HepG2 (cell line): ENCODE data around the gene COASY. TPM values are rescaled to one million over a fixed set of nuclear protein-coding genes. Genes with fewer than 3 reads are reported as not detected.

ENCODE experiments used
- ETV5 ChIP-seq: IDR thresholded peaks from 2 replicates; pipeline ENCODE4 v1.6.1; 2018; ENCODE audit warnings: missing biosample characterization, missing genetic modification reagents, inconsistent platforms, borderline replicate concordance
- FIP1L1 ChIP-seq: fragments of 200-400 bp; formaldehyde crosslinking; IDR thresholded peaks from 2 replicates; pipeline ENCODE4 v1.6.1; 2018; ENCODE audit warnings: low read depth, mild to moderate bottlenecking, low read length, moderate library complexity, borderline replicate concordance; ENCODE audit not compliant: insufficient read depth
- HINFP ChIP-seq: sonication (generic); formaldehyde crosslinking; IDR thresholded peaks from 2 replicates; pipeline ENCODE4 v1.4.0; 2020; ENCODE audit warnings: low read depth, mild to moderate bottlenecking, missing genetic modification reagents
- NCOR1 ChIP-seq: fragments of 200-600 bp; sonication (generic); IDR thresholded peaks from 2 replicates; pipeline ENCODE4 v1.7.0; 2017; ENCODE audit warnings: antibody characterized with exemption, low read length, borderline replicate concordance
- SMARCE1 ChIP-seq: fragments of 450-650 bp; IDR thresholded peaks from 2 replicates; pipeline ENCODE4 v1.6.1; 2017; ENCODE audit warnings: borderline replicate concordance
- TEF ChIP-seq: sonication (generic); formaldehyde crosslinking; IDR thresholded peaks from 2 replicates; pipeline ENCODE4 v1.5.0; 2020; ENCODE audit warnings: missing genetic modification reagents
- TFE3 ChIP-seq: IDR thresholded peaks from 2 replicates; pipeline ENCODE4 v1.6.1; 2016
- ZBTB20 ChIP-seq: sonication (generic); formaldehyde crosslinking; IDR thresholded peaks from 2 replicates; pipeline ENCODE4 v1.8.1; 2023; ENCODE audit warnings: missing genetic modification reagents, low read depth, mild to moderate bottlenecking, borderline replicate concordance
- ZBTB40 ChIP-seq, 2 experiments: fragments of 450-650 bp in 1 of 2; sonication (generic) in 1 of 2; formaldehyde crosslinking in 1 of 2; IDR thresholded peaks; 2 replicates each; pipeline versions ENCODE4 v1.6.1 to v1.8.0; 2016 to 2022; ENCODE audit warnings: antibody characterized with exemption in 1 of 2, mild to moderate bottlenecking in 1 of 2, missing genetic modification reagents in 1 of 2
- ZFP36L1 ChIP-seq: sonication (generic); formaldehyde crosslinking; IDR thresholded peaks from 2 replicates; pipeline ENCODE4 v1.8.0; 2022; ENCODE audit warnings: mild to moderate bottlenecking, missing genetic modification reagents, moderate library complexity
- ZNF20 ChIP-seq: sonication (generic); formaldehyde crosslinking; IDR thresholded peaks from 2 replicates; pipeline ENCODE4 v1.4.0; 2020; ENCODE audit warnings: mild to moderate bottlenecking, moderate library complexity, missing genetic modification reagents
- ZNF232 ChIP-seq: sonication (generic); formaldehyde crosslinking; IDR thresholded peaks from 2 replicates; pipeline ENCODE4 v1.4.0; 2020; ENCODE audit warnings: missing genetic modification reagents, borderline replicate concordance
- ZNF670 ChIP-seq: sonication (generic); formaldehyde crosslinking; IDR thresholded peaks from 2 replicates; pipeline ENCODE4 v1.8.0; 2022; ENCODE audit warnings: mild to moderate bottlenecking, missing genetic modification reagents, borderline replicate concordance
- ZNF7 ChIP-seq: IDR thresholded peaks from 2 replicates; pipeline ENCODE4 v1.6.1; 2016; ENCODE audit warnings: missing biosample characterization, missing genetic modification reagents
- ZNF788 ChIP-seq: sonication (generic); formaldehyde crosslinking; IDR thresholded peaks from 2 replicates; pipeline ENCODE4 v1.5.0; 2020; ENCODE audit warnings: mild to moderate bottlenecking, missing genetic modification reagents, borderline replicate concordance
- polyA plus RNA-seq, 8 experiments: library from polyadenylated mRNA; depleted of rRNA in 3 of 8; stranded (reverse) in 7 of 8; unstranded in 1 of 8; fragments of >200 nt; fragmentation: Illumina TruSeq in 4 of 8; extraction: Trizol in 4 of 8; gene quantifications; 2 replicates each; pipeline versions ENCODE4 v1.2.1 to v1.2.3, GENCODE V29; 2011 to 2016; ENCODE audit warnings: low read depth in 4 of 8, missing spikeins in 1 of 8, mixed read lengths in 1 of 8; ENCODE audit not compliant: insufficient read depth in 1 of 8
- total RNA-seq, 5 experiments: library from RNA; depleted of rRNA; stranded (reverse); fragments of >200 nt; fragmentation: Illumina TruSeq; extraction: Trizol; gene quantifications; 2 replicates each; pipeline ENCODE4 v1.2.3, GENCODE V29; 2016; ENCODE audit warnings: low read depth in 1 of 5

COASY gene
- total and polyA plus RNA-seq, 2 of the 13 experiments (the other 11 are each of a cell fraction or from before 2014, with no cell fraction given), result 90.7 to 125 TPM

GRCh38 chr17:42566883-42567573, 5.1 kb downstream of the COASY start, which contains the start of gene MLX (continued):
- peak; percentile 98 for TF ChIP-seq ETV5 (CRISPR knock-in tag)
- TF ChIP-seq ZBTB20, result no peak
- TF ChIP-seq ZNF670 (CRISPR knock-in tag), result 0 out of 2 replicates have a peak, but pooled peaks have one; percentile 77
- peak; percentile 24; the same call in 1 of the 2 replicates for TF ChIP-seq TEF (CRISPR knock-in tag)
- TF ChIP-seq ZNF232 (CRISPR knock-in tag), result 0 out of 2 replicates have a peak, but pooled peaks have one; percentile 23
- TF ChIP-seq SMARCE1, result no peak
- no peak; the same call in 1 of the 2 replicates for TF ChIP-seq ZFP36L1 (CRISPR knock-in tag)
- 0 out of 2 replicates have a peak, but pooled peaks have one; percentile 37 for TF ChIP-seq ZNF20 (CRISPR knock-in tag)
- TF ChIP-seq ZNF788 (CRISPR knock-in tag), result peak; percentile 76; the same call in 1 of the 2 replicates
- peak; percentile 54; the same call in 1 of the 2 replicates for TF ChIP-seq TFE3 (CRISPR knock-in tag)
- TF ChIP-seq HINFP (CRISPR knock-in tag), result peak; percentile 90
- TF ChIP-seq NCOR1, result no peak
- no peak for TF ChIP-seq ZBTB40 (IDR thresholded peaks at IDR 0.05)
- TF ChIP-seq ZBTB40 (CRISPR knock-in tag; IDR thresholded peaks at IDR 0.05), result peak; percentile 82
- no peak for TF ChIP-seq ZNF7 (CRISPR knock-in tag)
- no peak for TF ChIP-seq FIP1L1
